Lung (tissue), 12 donors: Measurements from ENCODE around the gene BCAS1. TPM values are rescaled to one million over a fixed set of nuclear protein-coding genes. Genes with fewer than 3 reads are reported as not detected.

Source experiments
- ATAC-seq: fragments of 200-7000 bp; cut with Tn5 transposase; one replicate; pipeline ENCODE4 v1.9.1; 2020; ENCODE audit warnings: moderate number of reproducible peaks; ENCODE audit not compliant: insufficient read depth, low FRiP score
- DNase-seq, 3 donors: peaks; one replicate each; pipeline ENCODE4 v3.0.0-alpha.2; 2013 to 2017
- H3K27ac ChIP-seq, 2 donors: one replicate each; pipeline ENCODE4 v1.5.1; 2013; ENCODE audit warnings: mild to moderate bottlenecking in 2 of 2, moderate library complexity in 2 of 2, control low read depth in 1 of 2, inconsistent platforms in 1 of 2, low read depth in 1 of 2, low read length in 1 of 2
- H3K27me3 ChIP-seq, 3 donors: one replicate each; pipeline ENCODE4 v1.5.1; 2013; ENCODE audit warnings: low read length in 2 of 3; ENCODE audit not compliant: control insufficient read depth in 3 of 3, insufficient read depth in 3 of 3
- H3K36me3 ChIP-seq, 4 donors: one replicate each; pipeline ENCODE4 v1.5.1; 2013; ENCODE audit warnings: low read length in 4 of 4, mild to moderate bottlenecking in 1 of 4, moderate library complexity in 1 of 4; ENCODE audit not compliant: control insufficient read depth in 4 of 4, insufficient read depth in 4 of 4
- H3K4me1 ChIP-seq, 5 donors: one replicate each; pipeline ENCODE4 v1.5.1; 2013; ENCODE audit warnings: low read length in 5 of 5, mild to moderate bottlenecking in 2 of 5, moderate library complexity in 1 of 5; ENCODE audit not compliant: control insufficient read depth in 5 of 5, insufficient read depth in 5 of 5
- H3K4me3 ChIP-seq: one replicate; pipeline ENCODE4 v1.5.1; 2013; ENCODE audit warnings: mild to moderate bottlenecking, control low read depth, moderate library complexity
- H3K9ac ChIP-seq, 2 donors: one replicate each; pipeline ENCODE4 v1.5.1; 2013; ENCODE audit warnings: low read length in 2 of 2, control low read depth in 1 of 2; ENCODE audit not compliant: insufficient read depth in 1 of 2
- H3K9me3 ChIP-seq, 4 donors: one replicate each; pipeline ENCODE4 v1.5.1; 2013; ENCODE audit warnings: low read length in 3 of 4, mild to moderate bottlenecking in 1 of 4, moderate library complexity in 1 of 4; ENCODE audit not compliant: control insufficient read depth in 4 of 4, insufficient read depth in 3 of 4
- CTCF ChIP-seq: IDR thresholded peaks from 2 replicates; pipeline ENCODE4 v1.5.1; 2012; ENCODE audit warnings: mild to moderate bottlenecking; ENCODE audit errors: control extremely low read depth, extremely low read depth
- WGBS, 2 donors: extraction: QIAGEN DNeasy Blood & Tissue Kit; methylation state at CpG; one replicate each; pipeline ENCODE4 v1.1.7; 2013; 5-methylcytosine and 5-hydroxymethylcytosine counted together
- polyA plus RNA-seq, 2 donors: library from polyadenylated mRNA; stranded (reverse); fragments of 200-250 nt; gene quantifications; one replicate each; pipeline ENCODE4 v1.2.1, GENCODE V29; 2013
- total RNA-seq, 2 donors: library from RNA; depleted of rRNA in 1 of 2; stranded (reverse); fragments of >200 nt in 1 of 2; gene quantifications; one replicate each; pipeline ENCODE4 v1.2.1, GENCODE V29; 2014 to 2021
- donor health status: control.
- donor health status: control.
- donor health status: Bipolar disorder and iron deficiency.
- donor health status: healthy.
- donor health status: DM: yes; HTN: yes; CAD: no.

Gene BCAS1
- total and polyA plus RNA-seq, 4 donors, result 1.2 to 4.0 (median 2.3) TPM

- ATAC-seq, result no peak
Measured at GRCh38 chr20:53964501-53965253, 105.7 kb downstream of the BCAS1 start.

GRCh38 chr20:53964067-53964466 is 106.3 kb downstream of the BCAS1 start:
- H3K9ac ChIP-seq, result no peak overlapping the region
- DNase-seq (no peak), ATAC-seq (no peak)
- H3K27me3 ChIP-seq, result no peaks in the 10 kb centered on the region
- no peaks in the 10 kb centered on the region for H3K36me3 ChIP-seq
- 86 to 94% methylated on average over 3 of the region's 3 CpGs for WGBS, 2 donors
- no peaks in the 10 kb centered on the region for H3K9me3 ChIP-seq
- no peak overlapping the region for H3K4me3 ChIP-seq
- no peak for TF ChIP-seq CTCF
- H3K4me1 ChIP-seq, result peaks cover 0 to 12% (median 3%) of the 10 kb centered on the region in 5 donors
- H3K27ac ChIP-seq, result no peak overlapping the region

More at GRCh38 chr20:53964501-53965253, 105.7 kb downstream of the BCAS1 start:
- TF ChIP-seq CTCF, result no peak
- WGBS, 2 donors, result 96 to 97% methylated on average over 4 of the region's 4 CpGs
- Histone ChIP-seq H3K9ac (no peak overlapping the region), H3K27me3 (no peaks in the 10 kb centered on the region), H3K4me3 (no peak overlapping the region), H3K36me3 (no peaks in the 10 kb centered on the region), H3K4me1 (peaks cover 0 to 12% (median 3%) of the 10 kb centered on the region in 5 donors), H3K9me3 (no peaks in the 10 kb centered on the region), H3K27ac (no peak overlapping the region)
- DNase-seq, result no peak

GRCh38 chr20:53963635-53964034 is 106.8 kb downstream of the BCAS1 start:
- Histone ChIP-seq H3K4me3 (no peak overlapping the region), H3K27ac (no peak overlapping the region), H3K9me3 (no peaks in the 10 kb centered on the region), H3K36me3 (no peaks in the 10 kb centered on the region), H3K27me3 (no peaks in the 10 kb centered on the region), H3K4me1 (peaks cover 0 to 12% (median 3%) of the 10 kb centered on the region in 5 donors), H3K9ac (no peak overlapping the region)
- no peak for TF ChIP-seq CTCF
- DNase-seq (no peak), ATAC-seq (no peak)
- 87 to 88% methylated on average over 9 of the region's 9 CpGs for WGBS, 2 donors
